GM19239 (cell line): ENCODE measurements around the gene KIAA2012.
A peak's percentile ranks its signal among the peaks of the same experiment; 100 is the strongest.

Experiments
- DNase-seq: peaks from one replicate; pipeline ENCODE4 v3.0.0; 2011; ENCODE audit warnings: low spot score; ENCODE audit not compliant: insufficient read length
- FAIRE-seq: peaks from 2 replicates; lab custom pipeline; 2011; peaks lifted over from hg19 to GRCh38; lab: Jason Lieb, UNC

KIAA2012 gene

GRCh38 chr2:202072737-202073401 is at the start of gene KIAA2012:
Gene KIAA2012 (plus strand): TSS chr2:202073255. CDS start chr2:202073628, 373 bp downstream.
- no peak for FAIRE-seq
- DNase-seq = no peak

- FAIRE-seq (no peak), DNase-seq (no peak)
These were observed 49.2 kb upstream of the KIAA2012 start for GRCh38 chr2:202023904-202024266.

DNA sequence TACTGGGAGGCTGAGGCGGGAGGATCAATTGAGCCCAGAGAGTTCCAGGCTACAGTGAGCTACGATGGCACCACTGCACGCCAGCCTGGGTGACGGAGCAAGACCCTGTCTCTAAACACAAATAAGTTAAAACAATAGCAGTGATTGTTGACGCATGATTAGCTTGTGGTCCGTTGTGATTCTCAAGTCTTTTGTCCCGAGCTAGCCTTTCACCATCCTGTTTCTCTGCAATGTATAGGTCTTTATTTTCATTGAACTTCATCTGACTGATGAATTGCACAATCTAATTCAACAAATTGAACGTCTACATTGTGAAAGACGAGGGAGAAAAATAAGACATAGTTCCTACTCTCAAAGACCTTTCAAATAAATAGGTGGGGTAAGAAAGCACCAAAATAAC is 48.2 kb upstream of the KIAA2012 start:
- DNase-seq (no peak), FAIRE-seq (no peak)

GRCh38 chr2:202025816-202026215 is 47.2 kb upstream of the KIAA2012 start:
- FAIRE-seq (peak; percentile 14), DNase-seq (no peak)

DNA sequence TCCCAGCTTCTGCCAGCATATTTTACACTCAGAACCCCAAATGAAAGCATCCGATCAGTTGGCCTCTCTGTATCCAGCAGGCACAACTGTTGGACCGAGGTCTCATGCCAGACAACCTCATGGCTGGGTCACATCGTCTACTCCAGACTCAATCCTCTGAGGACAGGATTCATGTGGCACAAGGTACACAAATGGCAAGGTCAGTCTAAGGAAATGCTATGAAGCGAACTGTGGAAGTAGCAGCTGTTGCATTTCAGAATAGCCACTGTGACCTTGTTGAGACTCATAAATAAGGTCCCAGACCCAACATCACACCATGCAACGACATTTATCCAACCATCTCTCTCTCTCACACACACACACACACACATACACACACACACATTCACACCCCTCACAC is 46.5 kb upstream of the KIAA2012 start:
- FAIRE-seq (no peak), DNase-seq (no peak)

- FAIRE-seq (no peak), DNase-seq (no peak)
These were observed 42.4 kb upstream of the KIAA2012 start for GRCh38 chr2:202030691-202031090.

DNA sequence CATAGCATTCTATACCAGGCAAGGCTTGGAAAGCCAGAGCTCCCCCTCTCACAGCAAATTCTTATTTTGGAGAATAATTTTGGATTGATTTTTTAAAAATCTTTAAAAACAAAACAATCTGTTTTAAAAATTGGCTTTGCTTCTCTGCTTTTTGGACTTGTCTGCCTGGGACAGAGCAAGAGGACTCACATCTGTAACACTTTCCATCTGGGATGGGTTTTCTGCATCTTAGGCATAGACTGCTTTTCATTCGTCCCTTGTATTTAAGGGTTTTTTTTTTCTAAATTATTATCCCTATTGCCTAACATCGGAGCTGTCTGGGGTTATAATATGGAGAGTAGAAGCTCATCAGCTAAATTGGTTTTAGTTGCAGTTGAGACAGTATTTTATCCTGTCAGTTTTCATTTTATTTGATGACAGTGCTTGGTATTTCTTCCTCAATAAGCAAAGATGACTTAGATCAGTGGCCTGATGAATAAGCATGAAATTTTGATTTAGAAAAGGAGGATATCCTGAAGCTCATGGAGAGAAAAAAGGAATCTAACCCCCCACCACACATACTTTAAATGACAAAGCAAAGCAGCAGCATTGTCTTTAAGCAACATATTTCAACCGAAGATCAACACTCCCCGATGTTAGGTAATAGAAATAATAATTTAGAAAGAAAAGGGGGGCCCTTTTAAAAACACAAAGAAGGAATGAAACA is 41.7 kb upstream of the KIAA2012 start:
- FAIRE-seq = no peak

GRCh38 chr2:202032846-202033316 is 40.2 kb upstream of the KIAA2012 start:
- FAIRE-seq = no peak
- DNase-seq = peak; percentile 10

More for the DNA sequence above, 41.7 kb upstream of the KIAA2012 start:
- no peak for DNase-seq

- FAIRE-seq (peak; percentile 81), DNase-seq (peak; percentile 87)
These were observed 39.5 kb upstream of the KIAA2012 start, which contains the start of gene FZD7 for GRCh38 chr2:202033317-202034248. Gene FZD7 (plus strand): TSS chr2:202033855. CDS start chr2:202034648, 793 bp downstream.

GRCh38 chr2:202034249-202035088 is 38.6 kb upstream of the KIAA2012 start:
- FAIRE-seq = no peak
- no peak for DNase-seq

DNA sequence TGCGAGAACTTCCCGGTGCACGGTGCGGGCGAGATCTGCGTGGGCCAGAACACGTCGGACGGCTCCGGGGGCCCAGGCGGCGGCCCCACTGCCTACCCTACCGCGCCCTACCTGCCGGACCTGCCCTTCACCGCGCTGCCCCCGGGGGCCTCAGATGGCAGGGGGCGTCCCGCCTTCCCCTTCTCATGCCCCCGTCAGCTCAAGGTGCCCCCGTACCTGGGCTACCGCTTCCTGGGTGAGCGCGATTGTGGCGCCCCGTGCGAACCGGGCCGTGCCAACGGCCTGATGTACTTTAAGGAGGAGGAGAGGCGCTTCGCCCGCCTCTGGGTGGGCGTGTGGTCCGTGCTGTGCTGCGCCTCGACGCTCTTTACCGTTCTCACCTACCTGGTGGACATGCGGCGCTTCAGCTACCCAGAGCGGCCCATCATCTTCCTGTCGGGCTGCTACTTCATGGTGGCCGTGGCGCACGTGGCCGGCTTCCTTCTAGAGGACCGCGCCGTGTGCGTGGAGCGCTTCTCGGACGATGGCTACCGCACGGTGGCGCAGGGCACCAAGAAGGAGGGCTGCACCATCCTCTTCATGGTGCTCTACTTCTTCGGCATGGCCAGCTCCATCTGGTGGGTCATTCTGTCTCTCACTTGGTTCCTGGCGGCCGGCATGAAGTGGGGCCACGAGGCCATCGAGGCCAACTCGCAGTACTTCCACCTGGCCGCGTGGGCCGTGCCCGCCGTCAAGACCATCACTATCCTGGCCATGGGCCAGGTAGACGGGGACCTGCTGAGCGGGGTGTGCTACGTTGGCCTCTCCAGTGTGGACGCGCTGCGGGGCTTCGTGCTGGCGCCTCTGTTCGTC is 37.7 kb upstream of the KIAA2012 start:
- FAIRE-seq (no peak), DNase-seq (no peak)

- no peak for DNase-seq
- FAIRE-seq = no peak
These were observed 37.1 kb upstream of the KIAA2012 start for GRCh38 chr2:202035941-202036372.

DNA sequence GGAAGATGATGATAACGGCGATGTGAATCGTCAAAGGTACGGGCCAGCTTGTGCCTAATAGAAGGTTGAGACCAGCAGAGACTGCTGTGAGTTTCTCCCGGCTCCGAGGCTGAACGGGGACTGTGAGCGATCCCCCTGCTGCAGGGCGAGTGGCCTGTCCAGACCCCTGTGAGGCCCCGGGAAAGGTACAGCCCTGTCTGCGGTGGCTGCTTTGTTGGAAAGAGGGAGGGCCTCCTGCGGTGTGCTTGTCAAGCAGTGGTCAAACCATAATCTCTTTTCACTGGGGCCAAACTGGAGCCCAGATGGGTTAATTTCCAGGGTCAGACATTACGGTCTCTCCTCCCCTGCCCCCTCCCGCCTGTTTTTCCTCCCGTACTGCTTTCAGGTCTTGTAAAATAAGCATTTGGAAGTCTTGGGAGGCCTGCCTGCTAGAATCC is 36.4 kb upstream of the KIAA2012 start:
- no peak for FAIRE-seq
- no peak for DNase-seq

GRCh38 chr2:202037086-202037485 is 36.0 kb upstream of the KIAA2012 start:
- no peak for FAIRE-seq
- DNase-seq = no peak

GRCh38 chr2:202038471-202039277 is 34.4 kb upstream of the KIAA2012 start:
- DNase-seq (no peak), FAIRE-seq (no peak)

- DNase-seq (no peak), FAIRE-seq (no peak)
These were observed 33.6 kb upstream of the KIAA2012 start for GRCh38 chr2:202039278-202040078.
